Gastroesophageal sphincter (tissue), 3 donors: ENCODE measurements around the gene IRF2BPL.

Source experiments
- CTCF ChIP-seq, 4 experiments: fragments of 200-600 bp in 2 of 4; fragments of 450-650 bp in 2 of 4; sonication (generic) in 1 of 4; IDR thresholded peaks; one replicate each; pipeline ENCODE4 v1.5.1; 2017 to 2019; ENCODE audit warnings: antibody characterized with exemption in 4 of 4, mild to moderate bottlenecking in 2 of 4, moderate library complexity in 2 of 4
- EP300 ChIP-seq: sonication (generic); formaldehyde crosslinking; IDR thresholded peaks from one replicate; pipeline ENCODE4 v1.6.1; 2017; ENCODE audit warnings: antibody characterized with exemption, mild to moderate bottlenecking
- POLR2A ChIP-seq, 2 donors: fragments of 450-650 bp; IDR thresholded peaks; one replicate each; pipeline ENCODE4 v1.6.1; 2017; ENCODE audit warnings: antibody characterized with exemption in 2 of 2, mild to moderate bottlenecking in 2 of 2, moderate library complexity in 1 of 2

DNA sequence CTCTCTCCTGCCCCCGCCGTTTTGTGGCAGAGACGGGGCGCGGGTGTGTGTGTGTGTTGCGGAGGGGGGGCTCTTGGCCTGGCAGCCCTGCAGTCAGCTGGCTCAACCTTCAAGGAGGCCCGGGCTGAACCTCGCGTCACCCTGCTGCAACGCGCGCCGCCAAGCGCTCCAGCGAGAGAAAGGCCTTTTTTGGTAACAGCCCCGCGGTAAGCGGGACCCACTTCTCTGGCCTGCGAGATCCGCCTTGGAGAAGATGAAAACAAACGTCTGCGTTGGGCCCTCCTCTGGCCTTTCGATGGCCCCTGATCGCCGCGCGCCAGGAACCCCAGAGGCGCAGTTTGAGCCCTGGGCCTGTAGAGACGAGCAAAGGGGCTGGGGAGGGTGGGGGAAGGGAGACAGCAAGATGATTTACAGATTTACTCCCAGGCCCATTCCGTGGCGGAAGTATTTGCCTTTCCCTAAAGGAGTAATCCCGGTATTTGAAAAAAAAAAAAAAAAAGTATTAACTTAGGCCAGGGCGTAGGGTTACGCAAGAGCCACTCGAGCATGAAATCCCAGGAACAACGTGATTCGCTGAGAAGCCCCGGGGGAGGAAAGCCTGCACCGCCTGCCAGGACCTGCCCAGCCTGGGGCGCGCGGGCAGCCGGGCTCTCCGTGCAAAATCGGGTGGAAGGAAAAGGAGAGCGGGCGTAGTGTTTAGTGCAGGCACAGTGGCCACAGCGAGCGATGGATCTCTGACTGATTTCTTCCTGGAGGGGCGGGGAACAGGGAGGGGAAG, 4.5 kb upstream of the IRF2BPL start:
- TF ChIP-seq POLR2A (IDR thresholded peaks at IDR 0.05) = peak; percentile 66 to 68
- TF ChIP-seq CTCF (IDR thresholded peaks at IDR 0.05) = peak in 3 of 4 experiments; percentile 24 to 52 (median 31)
- TF ChIP-seq EP300 = no peak
